GM13976 (cell line): ENCODE measurements around the gene ZNF746.

Experiments used
- DNase-seq: peaks from one replicate; pipeline ENCODE4 v3.0.0; 2012; ENCODE audit warnings: low spot score
- in situ Hi-C: fragments of 300-500 bp; cut with MboI; formaldehyde crosslinking; loops from one replicate; pipeline ENCODE4 v1.12.0; 2022; ENCODE audit warnings: low sequenced_read_pairs, mixed read lengths, inconsistent platforms; ENCODE audit not compliant: unreplicated experiment
- TF ChIP-seq, protein P1 (sequence below): IDR thresholded peaks from 2 replicates; pipeline ENCODE4 v1.5.1; 2012; ENCODE audit warnings: borderline replicate concordance, mild to moderate bottlenecking; ENCODE audit not compliant: insufficient read depth; ENCODE audit errors: extremely low read depth, missing control alignments, control extremely low read depth

Gene ZNF746

GRCh38 chr7:149493366-149493765 lies 4.2 kb downstream of the ZNF746 start:
- DNase-seq: no peak
- TF ChIP-seq, protein P1, sequence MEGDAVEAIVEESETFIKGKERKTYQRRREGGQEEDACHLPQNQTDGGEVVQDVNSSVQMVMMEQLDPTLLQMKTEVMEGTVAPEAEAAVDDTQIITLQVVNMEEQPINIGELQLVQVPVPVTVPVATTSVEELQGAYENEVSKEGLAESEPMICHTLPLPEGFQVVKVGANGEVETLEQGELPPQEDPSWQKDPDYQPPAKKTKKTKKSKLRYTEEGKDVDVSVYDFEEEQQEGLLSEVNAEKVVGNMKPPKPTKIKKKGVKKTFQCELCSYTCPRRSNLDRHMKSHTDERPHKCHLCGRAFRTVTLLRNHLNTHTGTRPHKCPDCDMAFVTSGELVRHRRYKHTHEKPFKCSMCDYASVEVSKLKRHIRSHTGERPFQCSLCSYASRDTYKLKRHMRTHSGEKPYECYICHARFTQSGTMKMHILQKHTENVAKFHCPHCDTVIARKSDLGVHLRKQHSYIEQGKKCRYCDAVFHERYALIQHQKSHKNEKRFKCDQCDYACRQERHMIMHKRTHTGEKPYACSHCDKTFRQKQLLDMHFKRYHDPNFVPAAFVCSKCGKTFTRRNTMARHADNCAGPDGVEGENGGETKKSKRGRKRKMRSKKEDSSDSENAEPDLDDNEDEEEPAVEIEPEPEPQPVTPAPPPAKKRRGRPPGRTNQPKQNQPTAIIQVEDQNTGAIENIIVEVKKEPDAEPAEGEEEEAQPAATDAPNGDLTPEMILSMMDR: no peak
- in situ Hi-C loops: no loop called here

DNA sequence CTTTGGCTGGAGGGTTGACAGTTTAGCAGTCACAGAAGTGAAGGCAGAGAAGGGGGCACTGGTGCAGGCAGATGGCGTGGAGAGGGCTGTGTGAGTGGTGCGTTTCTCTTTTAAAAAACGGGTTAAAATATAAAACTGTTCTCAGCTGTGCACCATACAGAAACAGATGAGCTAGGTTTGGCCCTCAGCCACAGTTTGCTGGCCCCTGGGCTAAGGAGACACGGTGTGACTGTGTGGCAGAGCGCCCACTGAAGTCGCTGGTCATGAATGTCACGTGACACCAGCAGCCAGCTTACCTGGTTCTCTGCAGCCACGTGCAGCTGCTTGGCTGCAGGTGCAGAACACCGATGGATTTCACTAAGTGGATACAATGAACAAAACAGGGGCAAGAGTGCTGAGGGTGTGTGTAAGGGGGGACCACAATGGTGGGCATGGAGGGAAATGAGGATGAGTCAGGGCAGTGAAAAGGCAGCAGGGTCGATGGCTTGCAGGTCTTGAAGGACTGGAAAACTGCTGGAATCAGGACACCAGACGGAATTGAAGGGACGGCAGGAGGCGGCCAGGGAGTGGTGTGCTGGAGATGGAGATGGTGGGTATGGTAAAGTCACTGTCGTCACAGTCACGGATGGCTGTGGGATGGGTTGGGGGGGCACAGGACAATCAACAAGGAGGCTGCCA lies 7.4 kb downstream of the ZNF746 start:
- TF ChIP-seq, protein P1: no peak
- DNase-seq: no peak
- in situ Hi-C loops: no loop called here

GRCh38 chr7:149489391-149490024 lies 8.1 kb downstream of the ZNF746 start:
- in situ Hi-C loops: no loop called here
- DNase-seq: no peak
- TF ChIP-seq, protein P1: no peak

GRCh38 chr7:149479568-149479967 lies 18.0 kb downstream of the ZNF746 start:
- in situ Hi-C loops: no loop called here
- TF ChIP-seq, protein P1: no peak
- no peak for DNase-seq

DNA sequence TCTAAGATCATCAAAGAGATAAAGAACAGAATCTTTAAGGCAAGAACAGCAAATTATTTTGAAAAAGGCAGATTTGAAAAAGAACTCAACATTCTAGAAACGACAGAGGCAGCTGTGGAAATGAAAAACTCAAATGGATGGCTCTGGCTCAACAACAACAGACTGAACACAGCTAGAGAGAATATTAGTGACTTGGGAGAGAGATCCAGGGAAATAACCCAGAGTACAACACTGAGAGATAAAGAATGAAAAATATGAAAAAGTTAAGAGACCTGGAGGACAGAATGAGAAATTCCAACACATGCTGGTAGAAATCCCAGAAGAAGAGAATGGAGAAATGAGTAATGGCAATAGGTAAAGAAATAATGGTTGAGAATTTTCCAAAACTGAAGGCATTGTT lies 18.9 kb downstream of the ZNF746 start:
- DNase-seq: no peak
- TF ChIP-seq, protein P1: no peak
- in situ Hi-C loops: no loop called here

DNA sequence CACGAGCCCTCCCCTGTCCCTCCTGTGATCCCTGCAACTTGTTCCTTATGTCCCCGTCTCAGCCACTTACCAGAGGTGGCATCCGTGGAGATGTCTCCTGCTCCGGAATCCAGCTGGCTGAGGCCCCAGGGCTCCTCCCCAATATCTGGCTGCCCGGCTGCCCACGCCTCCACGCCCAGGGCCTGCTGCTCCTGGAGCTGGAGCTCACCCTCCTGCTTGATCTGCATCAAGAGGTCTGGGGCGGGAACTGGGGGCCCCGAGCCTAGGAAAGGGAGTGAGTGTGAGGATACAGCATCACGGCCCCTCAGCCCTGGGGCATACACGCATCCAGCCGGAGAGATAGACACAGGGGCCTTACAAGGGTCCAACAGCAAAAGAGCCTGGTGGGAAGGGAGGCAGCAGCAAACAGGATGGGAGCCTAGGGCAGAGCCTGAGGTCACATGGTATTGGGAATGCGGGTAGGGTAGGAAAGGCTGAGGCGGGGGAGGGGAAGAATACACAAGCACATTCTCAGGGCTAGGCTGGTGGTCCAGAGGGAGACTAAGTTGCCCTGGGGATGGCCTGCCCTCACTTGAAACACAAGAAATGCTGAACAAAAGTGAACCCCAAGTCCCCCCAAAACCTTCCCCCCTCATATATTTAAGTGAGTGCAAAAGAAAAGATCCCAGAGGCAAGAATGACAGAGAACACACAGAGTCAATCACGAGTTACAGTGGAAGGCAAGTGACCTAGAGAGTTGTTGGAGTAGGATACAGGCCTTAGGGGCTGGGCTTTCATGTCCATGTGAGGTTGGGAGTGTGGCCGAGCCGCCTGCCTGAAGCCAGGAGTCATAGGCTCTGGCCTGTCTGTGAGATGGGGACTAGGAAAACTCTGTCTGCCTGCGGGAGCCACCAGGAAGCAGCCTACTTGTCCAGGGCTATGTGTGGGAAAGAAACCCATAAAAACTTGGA lies 19.8 kb downstream of the ZNF746 start:
- in situ Hi-C loops: no loop called here
- TF ChIP-seq, protein P1: no peak
- DNase-seq: no peak
